ENCODE data around the gene CSNK1G3.
"Not testable (repeated sequence)": the region's sequence is repeated elsewhere in the genome, so short reads cannot be mapped to it uniquely, and the experiment has no call there.

CSNK1G3 gene

GRCh38 chr5:123511648-123512605 is at the start of gene CSNK1G3:
Gene CSNK1G3, plus strand, starts transcription at chr5:123512177. Its CDS starts 33,487 bp downstream, at chr5:123545664.
- Histone ChIP-seq H3K27me3 (ENCODE audit: control insufficient read depth in 5 of 5, insufficient read depth in 4 of 5, low read length in 5 of 5) (no peaks in the 10 kb centered on the region), H3K9me3 (ENCODE audit: control insufficient read depth in 5 of 5, low read length in 5 of 5) (no peaks in the 10 kb centered on the region), H3K9ac (ENCODE audit: low read length in 5 of 5) (peak within 1 kb of the TSS; percentile 74 to 92 (median 81)), H3K36me3 (ENCODE audit: control insufficient read depth in 5 of 5, insufficient read depth in 5 of 5, low read length in 5 of 5) (no peaks in the 10 kb centered on the region), H3K4me1 (ENCODE audit: control insufficient read depth in 5 of 5, insufficient read depth in 5 of 5, low read length in 5 of 5) (peaks cover 2 to 36% (median 25%) of the 10 kb centered on the region in 5 donors), H3K27ac (ENCODE audit: low read depth, low read length) (peak within 1 kb of the TSS; percentile 78), H3K4me3 (ENCODE audit: low read depth in 1 of 5, low read length in 5 of 5) (peak within 1 kb of the TSS; percentile 80 to 93 (median 88))

GRCh38 chr5:123466839-123467238 is 45.1 kb upstream of the CSNK1G3 start:
- not testable (repeated sequence) for H3K27ac ChIP-seq (ENCODE audit: low read depth, low read length); H3K9ac ChIP-seq (ENCODE audit: low read length in 5 of 5); H3K27me3 ChIP-seq (ENCODE audit: control insufficient read depth in 5 of 5, insufficient read depth in 4 of 5, low read length in 5 of 5); H3K9me3 ChIP-seq (ENCODE audit: control insufficient read depth in 5 of 5, low read length in 5 of 5); H3K4me3 ChIP-seq (ENCODE audit: low read depth in 1 of 5, low read length in 5 of 5); H3K4me1 ChIP-seq (ENCODE audit: control insufficient read depth in 5 of 5, insufficient read depth in 5 of 5, low read length in 5 of 5); H3K36me3 ChIP-seq (ENCODE audit: control insufficient read depth in 5 of 5, insufficient read depth in 5 of 5, low read length in 5 of 5)

- H3K27ac ChIP-seq (ENCODE audit: low read depth, low read length), result no peak overlapping the region
- H3K9ac ChIP-seq (ENCODE audit: low read length in 5 of 5), result no peak overlapping the region
Measured at GRCh38 chr5:123471385-123471784, 40.6 kb upstream of the CSNK1G3 start.

GRCh38 chr5:123472150-123472924 is 39.6 kb upstream of the CSNK1G3 start:
- no peak overlapping the region for H3K9ac ChIP-seq (ENCODE audit: low read length in 5 of 5)
- H3K27me3 ChIP-seq (ENCODE audit: control insufficient read depth in 5 of 5, insufficient read depth in 4 of 5, low read length in 5 of 5), result no peaks in the 10 kb centered on the region
- H3K27ac ChIP-seq (ENCODE audit: low read depth, low read length), result no peak overlapping the region
- H3K9me3 ChIP-seq (ENCODE audit: control insufficient read depth in 5 of 5, low read length in 5 of 5), result no peaks in the 10 kb centered on the region
- peaks cover 0 to 10% (median 4%) of the 10 kb centered on the region in 5 donors for H3K4me1 ChIP-seq (ENCODE audit: control insufficient read depth in 5 of 5, insufficient read depth in 5 of 5, low read length in 5 of 5)
- no peak overlapping the region for H3K4me3 ChIP-seq (ENCODE audit: low read depth in 1 of 5, low read length in 5 of 5)
- H3K36me3 ChIP-seq (ENCODE audit: control insufficient read depth in 5 of 5, insufficient read depth in 5 of 5, low read length in 5 of 5), result no peaks in the 10 kb centered on the region

More at GRCh38 chr5:123471385-123471784, 40.6 kb upstream of the CSNK1G3 start:
- Histone ChIP-seq H3K4me3 (ENCODE audit: low read depth in 1 of 5, low read length in 5 of 5) (no peak overlapping the region), H3K4me1 (ENCODE audit: control insufficient read depth in 5 of 5, insufficient read depth in 5 of 5, low read length in 5 of 5) (peaks cover 0 to 8% (median 4%) of the 10 kb centered on the region in 5 donors), H3K27me3 (ENCODE audit: control insufficient read depth in 5 of 5, insufficient read depth in 4 of 5, low read length in 5 of 5) (no peaks in the 10 kb centered on the region), H3K36me3 (ENCODE audit: control insufficient read depth in 5 of 5, insufficient read depth in 5 of 5, low read length in 5 of 5) (no peaks in the 10 kb centered on the region), H3K9me3 (ENCODE audit: control insufficient read depth in 5 of 5, low read length in 5 of 5) (no peaks in the 10 kb centered on the region)

DNA sequence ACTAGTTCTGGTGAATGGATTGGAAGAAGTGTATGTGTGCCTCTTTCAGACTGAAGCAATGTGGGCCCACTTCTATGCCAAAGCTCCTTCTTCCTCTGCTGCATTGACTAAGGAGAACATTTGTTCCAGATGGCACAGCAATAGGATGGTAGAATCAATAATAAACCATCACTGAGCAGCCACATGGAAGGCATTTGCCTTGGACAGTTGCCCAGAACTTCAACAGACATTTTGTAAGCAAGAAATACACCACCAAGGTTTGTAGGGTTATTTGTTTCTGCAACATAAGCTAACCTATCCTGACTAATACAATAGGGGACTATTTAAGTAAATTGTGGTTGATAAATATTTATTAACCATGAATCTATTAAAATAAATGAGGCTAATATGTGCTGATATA is 37.7 kb upstream of the CSNK1G3 start:
- H3K27me3 ChIP-seq (ENCODE audit: control insufficient read depth in 5 of 5, insufficient read depth in 4 of 5, low read length in 5 of 5), result no peaks in the 10 kb centered on the region
- no peaks in the 10 kb centered on the region for H3K36me3 ChIP-seq (ENCODE audit: control insufficient read depth in 5 of 5, insufficient read depth in 5 of 5, low read length in 5 of 5)
- H3K4me1 ChIP-seq (ENCODE audit: control insufficient read depth in 5 of 5, insufficient read depth in 5 of 5, low read length in 5 of 5), result peaks cover 0 to 10% (median 4%) of the 10 kb centered on the region in 5 donors
- no peak overlapping the region for H3K4me3 ChIP-seq (ENCODE audit: low read depth in 1 of 5, low read length in 5 of 5)
- H3K9ac ChIP-seq (ENCODE audit: low read length in 5 of 5), result no peak overlapping the region
- no peaks in the 10 kb centered on the region for H3K9me3 ChIP-seq (ENCODE audit: control insufficient read depth in 5 of 5, low read length in 5 of 5)
- H3K27ac ChIP-seq (ENCODE audit: low read depth, low read length), result no peak overlapping the region

- H3K9me3 ChIP-seq (ENCODE audit: control insufficient read depth in 5 of 5, low read length in 5 of 5), result no peaks in the 10 kb centered on the region
- H3K4me1 ChIP-seq (ENCODE audit: control insufficient read depth in 5 of 5, insufficient read depth in 5 of 5, low read length in 5 of 5), result peaks cover 0 to 12% (median 7%) of the 10 kb centered on the region in 5 donors
- H3K9ac ChIP-seq (ENCODE audit: low read length in 5 of 5), result no peak overlapping the region
- H3K4me3 ChIP-seq (ENCODE audit: low read depth in 1 of 5, low read length in 5 of 5), result no peak overlapping the region
- no peaks in the 10 kb centered on the region for H3K36me3 ChIP-seq (ENCODE audit: control insufficient read depth in 5 of 5, insufficient read depth in 5 of 5, low read length in 5 of 5)
- H3K27me3 ChIP-seq (ENCODE audit: control insufficient read depth in 5 of 5, insufficient read depth in 4 of 5, low read length in 5 of 5), result no peaks in the 10 kb centered on the region
- H3K27ac ChIP-seq (ENCODE audit: low read depth, low read length), result peak overlapping the region; percentile 44
Measured at GRCh38 chr5:123476731-123477130, 35.2 kb upstream of the CSNK1G3 start.

- Histone ChIP-seq H3K9me3 (ENCODE audit: control insufficient read depth in 5 of 5, low read length in 5 of 5) (no peaks in the 10 kb centered on the region), H3K36me3 (ENCODE audit: control insufficient read depth in 5 of 5, insufficient read depth in 5 of 5, low read length in 5 of 5) (no peaks in the 10 kb centered on the region), H3K9ac (ENCODE audit: low read length in 5 of 5) (no peak overlapping the region), H3K4me1 (ENCODE audit: control insufficient read depth in 5 of 5, insufficient read depth in 5 of 5, low read length in 5 of 5) (peaks cover 0 to 17% (median 8%) of the 10 kb centered on the region in 5 donors), H3K27me3 (ENCODE audit: control insufficient read depth in 5 of 5, insufficient read depth in 4 of 5, low read length in 5 of 5) (no peaks in the 10 kb centered on the region), H3K4me3 (ENCODE audit: low read depth in 1 of 5, low read length in 5 of 5) (no peak overlapping the region), H3K27ac (ENCODE audit: low read depth, low read length) (no peak overlapping the region)
Measured at GRCh38 chr5:123478546-123478945, 33.4 kb upstream of the CSNK1G3 start.

GRCh38 chr5:123482258-123482657 is 29.7 kb upstream of the CSNK1G3 start:
- Histone ChIP-seq H3K36me3 (ENCODE audit: control insufficient read depth in 5 of 5, insufficient read depth in 5 of 5, low read length in 5 of 5) (no peaks in the 10 kb centered on the region), H3K4me1 (ENCODE audit: control insufficient read depth in 5 of 5, insufficient read depth in 5 of 5, low read length in 5 of 5) (peaks cover 0 to 22% (median 4%) of the 10 kb centered on the region in 5 donors), H3K4me3 (ENCODE audit: low read depth in 1 of 5, low read length in 5 of 5) (no peak overlapping the region), H3K9me3 (ENCODE audit: control insufficient read depth in 5 of 5, low read length in 5 of 5) (no peaks in the 10 kb centered on the region), H3K27ac (ENCODE audit: low read depth, low read length) (no peak overlapping the region), H3K9ac (ENCODE audit: low read length in 5 of 5) (no peak overlapping the region), H3K27me3 (ENCODE audit: control insufficient read depth in 5 of 5, insufficient read depth in 4 of 5, low read length in 5 of 5) (no peaks in the 10 kb centered on the region)

DNA sequence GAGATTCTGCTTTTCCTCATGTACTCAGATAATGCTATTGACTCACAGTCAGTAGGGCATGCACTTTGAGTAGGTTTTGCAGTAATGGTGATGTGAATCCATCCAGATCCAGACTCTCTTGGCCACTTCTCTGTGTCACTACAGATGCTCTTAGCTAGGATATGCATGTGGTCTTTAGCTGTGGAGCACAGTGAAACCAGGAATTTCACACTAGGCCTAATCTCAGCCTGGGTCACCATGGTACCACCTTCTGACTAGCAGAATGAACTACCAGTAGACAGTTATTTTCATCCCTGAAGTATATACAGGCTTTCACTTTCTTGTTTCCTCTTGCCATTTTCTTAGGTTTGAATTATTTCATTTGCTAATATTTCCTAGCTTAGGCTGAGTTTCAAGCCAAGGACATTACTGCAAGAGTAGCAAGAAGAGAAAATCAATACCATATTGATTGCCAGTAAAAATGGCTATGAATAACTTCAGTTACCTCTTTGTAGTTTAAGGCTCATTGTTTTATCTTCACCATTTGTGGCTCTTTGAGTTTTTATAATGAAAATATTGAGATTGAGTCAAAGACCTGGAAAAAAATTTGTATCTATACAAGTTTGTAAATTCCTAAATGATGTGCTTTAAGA is 28.4 kb upstream of the CSNK1G3 start:
- H3K9me3 ChIP-seq (ENCODE audit: control insufficient read depth in 5 of 5, low read length in 5 of 5), result no peaks in the 10 kb centered on the region
- no peaks in the 10 kb centered on the region for H3K27me3 ChIP-seq (ENCODE audit: control insufficient read depth in 5 of 5, insufficient read depth in 4 of 5, low read length in 5 of 5)
- no peak overlapping the region for H3K4me3 ChIP-seq (ENCODE audit: low read depth in 1 of 5, low read length in 5 of 5)
- no peak overlapping the region for H3K9ac ChIP-seq (ENCODE audit: low read length in 5 of 5)
- peaks cover 0 to 25% (median 7%) of the 10 kb centered on the region in 5 donors for H3K4me1 ChIP-seq (ENCODE audit: control insufficient read depth in 5 of 5, insufficient read depth in 5 of 5, low read length in 5 of 5)
- no peaks in the 10 kb centered on the region for H3K36me3 ChIP-seq (ENCODE audit: control insufficient read depth in 5 of 5, insufficient read depth in 5 of 5, low read length in 5 of 5)
- no peak overlapping the region for H3K27ac ChIP-seq (ENCODE audit: low read depth, low read length)

All from subcutaneous abdominal adipose tissue (tissue), 5 donors.